ENCODE results near the gene INF2.
"Not testable (repeated sequence)": the region's sequence is repeated elsewhere in the genome, so short reads cannot be mapped to it uniquely, and the experiment has no call there.

The INF2 gene

DNA sequence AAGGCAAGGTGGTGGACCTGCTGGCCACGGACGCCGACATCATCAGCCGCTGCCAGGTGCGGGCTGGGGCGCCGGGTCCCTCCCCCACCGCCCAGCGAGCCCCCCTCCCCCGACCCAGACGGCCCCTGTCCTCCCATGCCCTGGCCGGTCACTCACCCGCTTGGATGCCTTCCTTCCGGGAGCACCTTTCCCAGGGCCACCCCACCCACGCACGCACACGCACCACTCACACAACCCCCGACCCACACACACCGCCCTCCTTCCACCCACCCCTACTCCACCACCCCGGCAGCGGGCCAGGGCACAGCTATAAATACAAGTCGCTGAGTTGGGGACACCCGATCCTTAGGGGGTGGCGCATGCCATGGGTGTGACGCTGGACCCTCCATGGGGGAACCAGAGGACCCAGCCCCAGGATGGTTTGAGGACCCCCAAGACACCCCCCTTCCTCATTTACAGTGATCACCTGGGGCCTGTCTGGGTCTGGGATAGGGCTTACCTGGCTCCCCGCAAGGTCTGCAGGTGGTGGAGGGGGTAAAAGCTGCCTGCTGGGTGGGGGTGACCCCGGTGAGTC is 35.1 kb downstream of the INF2 start:
- peak in 1 of 2 experiments; percentile 24 for DNase-seq

DNA sequence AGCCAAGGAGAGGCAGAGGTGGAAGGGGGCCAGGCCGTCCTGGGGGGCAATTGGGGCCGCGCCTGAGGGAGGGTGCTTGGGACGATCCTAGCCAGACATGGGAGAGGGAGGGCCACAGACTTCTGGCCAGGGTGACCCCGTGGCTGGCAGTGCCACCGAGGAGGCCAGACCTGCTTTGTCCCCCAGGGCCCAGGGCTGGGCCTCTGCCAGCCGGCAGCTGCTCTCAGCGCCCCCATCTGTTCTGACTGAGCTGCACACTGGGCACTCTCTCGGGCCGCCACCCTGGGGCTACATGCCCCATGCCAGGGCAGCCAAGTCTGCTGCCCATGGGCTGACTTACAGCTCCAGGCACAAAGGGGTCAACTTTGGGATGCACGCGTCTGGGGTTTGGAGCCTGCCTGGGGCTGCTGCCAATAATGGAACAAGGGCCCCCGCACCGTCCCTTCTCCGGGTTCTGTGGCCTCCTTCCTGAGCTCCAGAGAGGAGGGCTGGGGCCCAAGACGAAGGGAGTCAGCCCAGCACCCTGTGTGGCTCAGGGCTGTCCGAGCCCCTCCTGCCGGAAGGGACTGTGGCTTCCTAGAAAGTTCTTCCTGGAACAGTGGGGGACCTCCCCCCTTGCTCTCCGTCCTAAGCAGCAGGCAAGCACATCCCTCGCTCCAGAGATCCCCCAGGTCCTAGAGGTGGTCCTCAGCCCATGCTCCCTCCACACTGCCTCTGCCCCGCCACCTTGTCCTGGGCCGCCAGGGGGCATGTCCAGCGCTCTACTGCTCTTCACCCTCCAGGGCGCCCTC is 35.8 kb downstream of the INF2 start:
- no peak for DNase-seq

DNA sequence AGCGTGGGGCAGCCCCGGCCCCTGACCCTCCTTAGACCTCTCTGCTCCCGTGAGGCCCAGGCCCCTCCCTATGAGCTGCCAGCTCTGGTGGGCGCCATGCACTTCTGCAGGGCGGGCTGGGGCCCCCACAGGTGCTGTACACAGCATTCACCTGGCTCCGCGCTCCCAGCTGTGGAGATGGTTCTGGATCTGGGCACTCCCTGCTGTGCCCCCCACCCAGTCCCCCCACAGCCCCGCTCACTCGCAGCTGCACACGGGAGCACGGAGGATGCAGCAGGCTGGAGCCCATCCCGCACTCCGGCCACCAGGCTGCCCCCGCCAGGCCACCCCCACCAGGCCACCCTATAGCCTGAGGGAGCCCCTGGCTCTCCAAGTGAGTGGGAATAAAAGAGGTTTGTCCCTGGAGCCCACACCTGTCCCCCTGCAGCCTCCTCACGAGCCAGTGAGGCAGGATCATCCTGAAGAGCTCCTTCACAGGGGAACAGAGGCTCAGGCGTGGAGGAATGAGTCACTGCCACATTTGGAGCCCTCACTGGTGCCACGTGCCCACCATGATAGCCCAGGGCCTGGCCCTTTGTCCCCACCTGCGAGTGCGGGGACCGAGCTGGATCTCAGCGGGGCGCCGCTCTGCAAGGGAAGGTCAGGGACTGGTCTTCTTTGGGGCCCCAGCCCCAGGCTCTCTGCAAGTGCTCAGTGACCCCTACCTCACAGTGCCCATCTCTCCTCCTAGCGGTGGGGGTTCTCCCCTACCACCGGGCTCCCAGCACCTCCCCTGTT is 36.5 kb downstream of the INF2 start:
- no peak for DNase-seq

DNA sequence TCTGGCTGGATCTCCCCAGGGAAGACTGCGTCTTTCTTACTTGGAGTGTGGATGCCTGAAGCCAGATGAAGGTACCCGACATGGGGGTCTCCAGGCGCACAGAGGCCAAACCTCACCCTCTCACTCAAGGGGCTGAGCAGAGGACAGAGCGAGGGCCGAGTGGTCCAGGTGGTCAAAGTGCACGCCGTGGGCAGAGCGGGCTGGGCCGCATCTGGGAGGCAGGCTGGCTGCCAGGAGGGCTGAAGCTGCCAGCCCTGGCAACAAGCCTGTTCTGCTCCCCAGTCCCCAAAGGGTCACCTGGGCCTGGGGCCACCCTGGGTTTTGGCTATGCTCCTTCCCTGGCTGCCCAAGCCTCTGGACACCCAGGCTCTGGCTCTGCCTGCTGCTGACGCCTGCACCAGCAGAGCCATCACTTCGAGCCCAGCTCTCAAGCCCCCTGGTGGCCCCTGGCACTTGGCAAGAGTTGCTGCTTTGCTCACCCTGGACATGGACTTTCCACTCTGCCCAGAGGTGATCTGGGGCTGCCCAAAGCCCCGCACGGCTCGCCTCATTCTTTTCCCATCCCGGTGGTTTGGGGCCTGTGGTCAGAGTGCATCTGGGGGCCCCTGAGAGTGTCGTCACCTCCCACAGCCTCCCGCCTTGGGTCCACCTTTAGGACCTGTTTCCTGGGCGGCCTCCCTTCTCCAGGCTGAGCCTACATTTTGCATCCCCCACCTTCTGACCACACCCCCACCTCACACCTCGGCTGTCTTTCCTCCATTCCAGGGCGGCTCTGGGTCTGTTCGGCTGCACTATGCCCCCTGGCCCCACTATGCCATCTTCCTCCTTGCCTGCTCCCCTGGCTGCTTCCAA is 37.4 kb downstream of the INF2 start:
- DNase-seq = no peak

DNA sequence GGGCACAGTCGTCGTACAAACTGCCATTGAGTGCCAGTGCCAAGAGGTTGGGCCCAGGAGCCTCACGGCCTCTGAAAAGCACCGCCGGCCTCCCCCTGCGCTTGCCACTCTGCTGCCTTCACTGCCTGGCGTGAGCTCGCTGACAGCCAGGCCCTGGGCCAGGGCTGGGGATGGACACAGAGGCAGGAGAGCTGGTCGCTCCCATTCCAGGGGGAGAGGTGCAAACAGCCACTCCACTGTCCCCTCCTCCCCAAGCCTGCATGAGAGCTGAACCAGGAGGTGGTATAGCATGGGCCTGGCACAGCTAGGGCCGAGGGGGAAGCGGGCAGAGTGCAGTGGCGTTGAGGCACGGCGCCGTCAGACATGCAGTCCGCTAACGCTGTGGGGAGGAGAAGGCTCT is 39.2 kb downstream of the INF2 start:
- DNase-seq = no peak

DNA sequence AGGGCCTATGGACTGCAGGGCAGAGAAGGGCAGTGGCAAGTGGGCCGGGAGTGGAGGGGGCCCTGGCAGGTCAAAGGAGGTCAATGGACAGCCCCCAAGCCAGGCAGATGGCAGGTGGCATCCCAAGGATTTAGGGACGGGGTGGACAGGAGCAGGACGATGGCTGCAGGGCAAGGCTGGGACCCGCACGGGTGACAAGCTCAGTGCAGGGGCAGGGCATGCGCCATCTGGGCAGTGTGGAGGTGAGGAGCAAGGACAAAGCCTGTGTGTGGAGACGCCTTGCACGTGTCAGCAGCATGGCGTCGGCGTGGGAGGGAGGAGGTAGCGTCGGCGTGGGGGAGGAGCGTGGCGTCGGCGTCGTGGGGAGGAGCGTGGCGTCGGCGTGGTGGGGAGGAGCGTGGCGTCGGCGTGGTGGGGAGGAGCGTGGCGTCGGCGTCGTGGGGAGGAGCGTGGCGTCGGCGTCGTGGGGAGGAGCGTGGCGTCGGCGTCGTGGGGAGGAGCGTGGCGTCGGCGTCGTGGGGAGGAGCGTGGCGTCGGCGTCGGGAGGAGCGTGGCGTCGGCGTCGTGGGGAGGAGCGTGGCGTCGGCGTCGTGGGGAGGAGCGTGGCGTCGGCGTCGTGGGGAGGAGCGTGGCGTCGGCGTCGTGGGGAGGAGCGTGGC is 39.9 kb downstream of the INF2 start:
- not testable (repeated sequence) for DNase-seq

DNA sequence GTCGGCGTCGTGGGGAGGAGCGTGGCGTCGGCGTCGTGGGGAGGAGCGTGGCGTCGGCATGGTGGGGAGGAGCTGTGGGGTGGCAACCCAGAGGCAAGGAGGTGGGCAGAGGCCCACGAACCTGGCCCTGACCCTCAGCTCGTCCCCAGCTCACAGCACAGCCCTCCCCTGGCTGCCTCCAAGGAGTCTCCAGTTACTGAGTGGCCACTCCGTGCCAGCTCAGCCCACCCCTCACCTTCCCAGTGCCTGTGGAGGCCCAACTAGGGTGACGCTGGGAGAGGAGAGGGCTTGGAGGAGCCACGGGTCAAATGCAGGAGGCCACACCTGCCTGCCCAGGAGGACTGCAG is 40.4 kb downstream of the INF2 start:
- no peak for DNase-seq

DNA sequence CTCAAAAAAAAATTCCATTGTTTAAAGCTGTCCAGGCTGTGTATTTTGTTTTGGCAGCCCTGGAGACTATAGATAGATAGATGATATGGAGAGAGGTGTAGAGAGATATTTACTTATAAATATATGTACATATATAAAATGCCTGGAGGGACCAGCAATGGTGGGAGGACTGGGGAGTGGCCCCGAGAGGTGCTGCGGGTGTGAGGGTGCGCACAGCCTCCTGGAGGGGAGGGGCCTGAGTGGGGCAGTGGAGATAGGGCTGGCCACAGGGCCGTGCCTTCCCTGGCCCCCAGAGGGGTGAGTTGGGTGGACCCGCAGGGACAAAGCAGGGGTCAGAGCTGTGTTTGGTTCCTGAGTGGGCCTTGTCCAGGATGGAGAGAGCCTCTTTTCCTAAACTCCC is 41.1 kb downstream of the INF2 start:
- no peak for DNase-seq

DNA sequence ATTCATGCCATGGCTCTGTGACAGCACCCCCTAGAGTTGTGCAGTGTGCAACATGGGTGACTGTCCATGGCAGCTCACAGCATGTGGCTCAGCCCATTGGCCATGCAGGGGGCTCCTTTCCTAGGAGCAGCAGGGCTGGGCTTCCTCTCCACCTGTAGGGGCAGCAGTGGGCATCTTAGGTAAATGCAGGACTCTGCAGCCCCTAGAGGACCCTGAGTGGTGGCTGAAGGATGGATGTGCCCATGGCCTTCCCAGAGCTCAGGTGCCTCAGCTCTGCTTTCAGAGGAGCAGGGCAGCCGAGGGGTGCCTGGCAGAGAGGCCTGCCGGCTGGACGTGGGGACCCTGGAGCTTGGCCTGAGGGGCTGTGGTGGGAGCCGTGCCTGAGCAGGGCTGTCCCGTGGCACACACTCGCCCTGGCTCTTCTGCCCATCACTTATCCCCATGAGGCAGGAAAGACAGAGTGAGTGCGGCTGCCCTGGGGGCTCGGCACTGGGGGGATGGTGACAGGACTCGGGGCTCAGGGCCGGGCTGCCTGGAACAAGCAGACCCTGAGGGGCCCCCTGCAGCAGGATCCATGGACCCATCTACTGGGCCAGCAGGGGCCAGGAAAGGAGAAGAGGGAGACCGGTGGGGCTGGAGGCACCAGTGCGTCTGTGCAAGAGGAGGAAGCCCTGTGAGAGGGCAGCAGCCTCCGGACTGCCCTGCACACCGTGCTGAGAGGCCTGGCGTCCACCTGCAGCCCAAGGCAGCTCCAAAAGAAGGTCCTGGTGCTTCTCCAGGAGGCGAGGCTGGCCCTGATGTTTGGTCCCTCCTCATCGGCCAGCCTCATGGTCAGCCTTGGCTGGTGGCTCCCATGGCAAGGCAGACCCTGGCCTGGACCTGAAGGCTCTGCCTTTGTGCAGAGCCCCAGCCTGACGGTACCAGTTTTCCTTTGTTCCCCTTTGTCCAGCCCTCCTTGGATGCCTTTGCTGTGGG is 42.2 kb downstream of the INF2 start:
- no peak for DNase-seq

DNA sequence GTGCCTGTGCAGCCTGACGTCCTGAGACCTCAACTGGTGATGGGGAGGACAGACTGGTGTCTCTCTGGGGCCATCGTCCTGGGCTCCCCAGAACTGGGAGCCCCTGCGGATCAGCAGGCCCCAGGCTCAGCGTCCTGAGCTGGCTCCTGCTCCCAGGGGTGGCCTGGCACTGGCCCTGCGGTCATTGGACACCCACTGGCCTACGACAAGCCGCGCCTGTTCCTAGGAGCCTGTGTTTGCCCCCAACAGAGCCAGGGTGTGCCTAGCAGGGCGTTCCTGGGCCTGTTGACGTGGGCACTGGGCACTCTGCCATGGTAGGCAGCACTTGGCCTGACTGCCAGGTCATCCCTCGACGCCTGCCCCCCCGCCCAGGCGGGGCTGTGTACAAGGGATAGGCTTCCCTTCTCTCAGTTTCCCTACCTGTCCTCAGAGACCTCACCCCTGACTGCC is 43.0 kb downstream of the INF2 start:
- DNase-seq = no peak

DNA sequence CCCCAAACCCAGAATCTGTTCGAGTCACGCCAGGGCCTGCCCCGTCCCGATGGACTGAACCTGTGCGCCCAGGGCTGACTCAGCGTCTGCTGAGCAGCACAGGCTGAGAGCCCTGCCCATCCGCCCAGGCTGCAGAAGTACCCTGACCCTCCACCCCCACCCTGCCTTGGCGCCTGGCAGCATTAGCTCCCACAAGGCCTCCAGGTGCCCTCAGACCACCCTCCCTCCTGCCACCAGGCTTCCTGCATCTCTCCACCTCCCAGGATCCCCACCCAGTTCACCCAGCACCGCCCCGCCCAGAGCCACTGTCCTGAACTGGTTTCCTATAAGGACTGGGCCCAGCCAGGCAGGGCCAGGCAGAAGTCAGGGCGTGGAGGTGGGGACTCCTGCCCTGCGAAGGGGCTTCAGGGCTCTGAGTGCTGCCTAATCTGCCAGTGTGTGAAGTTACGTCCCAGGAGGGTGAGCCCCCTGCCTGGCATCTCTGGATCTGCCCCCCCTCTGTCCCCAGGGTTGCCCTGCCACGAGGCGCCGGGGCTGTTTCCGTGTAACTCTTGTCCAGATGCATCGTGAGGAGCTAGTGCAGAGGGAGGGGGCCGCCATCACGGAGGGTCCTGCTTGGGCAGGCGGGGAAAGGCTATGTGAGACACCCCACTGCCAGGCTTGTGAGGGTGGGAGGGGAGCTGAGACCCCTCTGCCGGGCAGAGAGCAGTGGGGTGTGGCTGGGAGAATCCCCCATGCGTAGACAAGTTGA is 43.7 kb downstream of the INF2 start:
- DNase-seq = no peak

DNA sequence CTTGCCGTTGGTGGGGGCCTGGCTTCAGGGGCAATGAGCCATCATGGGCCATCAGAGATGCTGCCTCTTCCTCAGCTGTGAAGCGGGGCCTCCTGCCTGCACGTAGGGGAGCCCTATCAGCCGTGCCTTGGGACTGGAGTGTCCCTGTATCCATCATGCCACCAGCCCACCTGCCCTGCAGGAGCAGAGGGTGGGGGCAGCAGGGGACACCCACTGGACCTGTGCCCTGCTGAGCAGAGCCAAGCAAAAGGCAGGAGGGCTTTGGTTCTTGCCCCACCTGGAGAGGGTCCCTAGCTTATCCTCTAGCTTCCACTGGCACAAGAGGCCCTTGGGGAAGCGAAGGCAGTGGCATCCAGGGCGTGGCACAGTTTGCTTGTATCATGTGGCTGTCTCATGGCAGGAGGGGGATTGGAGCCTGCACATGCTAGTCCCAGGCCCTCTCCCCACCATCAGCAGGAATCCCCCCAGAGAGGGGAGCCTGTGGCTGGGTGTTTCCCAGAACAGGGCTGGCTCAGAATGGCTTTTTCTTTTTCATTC is 44.7 kb downstream of the INF2 start:
- DNase-seq = no peak

DNA sequence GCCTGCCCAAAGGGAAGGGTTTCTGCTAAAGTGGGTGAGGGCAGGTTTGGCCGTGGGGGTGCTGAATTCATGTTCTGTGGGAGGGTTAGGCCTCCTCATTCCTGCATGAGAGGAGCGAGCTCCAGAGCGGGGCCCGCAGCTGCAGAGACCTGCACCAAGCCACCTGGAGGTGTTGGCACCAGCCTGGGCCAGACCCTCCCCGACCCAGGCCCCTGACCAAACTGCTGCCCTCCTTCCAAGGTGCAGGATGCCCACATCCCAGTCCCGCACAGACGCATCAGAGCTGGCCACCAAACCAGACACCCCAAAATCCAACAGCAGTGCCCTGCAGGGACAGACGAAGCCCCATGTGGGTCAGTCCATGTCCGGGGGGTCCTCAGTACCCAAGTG is 45.2 kb downstream of the INF2 start:
- no peak for DNase-seq

DNA sequence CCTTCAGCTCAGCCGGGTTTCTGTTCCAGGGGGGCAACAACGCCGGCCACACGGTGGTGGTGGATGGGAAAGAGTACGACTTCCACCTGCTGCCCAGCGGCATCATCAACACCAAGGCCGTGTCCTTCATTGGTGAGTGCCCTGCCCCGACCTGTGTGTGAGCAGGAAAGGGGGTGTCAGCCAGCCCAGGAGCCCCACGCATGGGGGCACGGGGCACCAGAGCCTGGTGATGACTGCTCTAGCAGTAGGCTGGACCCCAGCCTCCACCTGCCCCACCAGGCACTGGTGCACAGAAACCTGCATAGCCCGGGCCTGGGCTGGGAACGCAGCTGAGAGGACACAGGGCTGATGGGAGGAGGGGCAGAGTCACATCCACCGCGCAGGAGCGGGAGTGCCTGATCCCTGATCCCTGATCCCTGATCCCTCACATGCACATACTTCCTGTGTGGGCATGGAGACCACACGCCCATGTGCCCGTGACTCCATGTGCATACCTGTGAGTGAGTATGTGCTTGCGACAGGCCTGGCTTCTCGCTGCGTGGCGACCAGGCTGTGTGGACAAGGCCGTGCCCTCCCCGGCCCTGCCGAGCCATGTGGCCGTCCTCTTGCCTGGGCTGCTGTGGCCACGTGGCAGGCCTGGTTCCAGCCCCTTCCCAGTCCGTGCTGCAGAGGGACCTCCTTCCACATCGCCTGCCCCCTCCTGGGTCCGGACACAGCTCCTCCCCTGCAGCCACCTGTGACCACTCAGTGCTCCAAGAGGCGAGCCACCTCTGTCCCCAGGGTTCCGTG is 45.8 kb downstream of the INF2 start:
- DNase-seq = no peak

DNA sequence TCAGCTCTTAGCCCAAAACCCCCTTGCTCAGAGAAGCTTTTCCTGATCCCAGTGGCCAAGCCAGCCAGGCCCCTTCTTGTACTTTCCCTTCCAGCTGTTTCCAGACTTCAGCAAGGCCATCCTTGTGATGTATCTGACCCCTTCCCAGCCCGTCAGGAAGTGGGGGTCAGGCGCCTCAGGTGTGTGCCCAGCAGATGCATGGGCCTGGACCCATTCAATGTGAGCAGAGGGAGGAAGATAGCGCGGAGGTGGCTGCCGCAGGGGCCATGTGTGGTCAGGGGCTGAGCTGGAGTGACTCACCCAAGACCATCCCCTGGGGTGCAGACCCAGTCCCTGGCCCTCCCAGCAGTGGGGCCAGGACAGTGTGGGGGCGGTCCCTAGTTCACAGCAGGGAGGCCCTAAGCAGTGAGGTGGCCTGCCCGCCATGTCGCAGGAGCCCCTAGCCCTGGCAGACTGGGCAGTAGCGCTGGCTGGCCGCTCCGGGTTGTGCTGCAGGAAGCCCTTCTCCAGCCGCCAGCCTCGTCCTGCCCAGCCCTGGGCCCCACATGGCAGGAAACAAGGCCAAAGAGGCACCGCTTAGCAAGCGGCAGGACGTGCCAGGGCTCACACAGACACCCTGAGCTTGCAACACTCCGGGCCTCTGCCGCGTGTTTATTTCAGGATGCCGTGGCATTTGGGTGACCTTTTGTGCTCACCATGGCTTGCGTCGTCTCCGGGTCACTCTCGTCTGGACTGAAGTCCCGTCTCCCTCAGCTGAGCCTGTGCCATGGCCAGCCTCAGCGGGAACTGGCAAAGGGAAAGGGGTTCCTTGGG is 46.6 kb downstream of the INF2 start:
- DNase-seq = no peak

DNA sequence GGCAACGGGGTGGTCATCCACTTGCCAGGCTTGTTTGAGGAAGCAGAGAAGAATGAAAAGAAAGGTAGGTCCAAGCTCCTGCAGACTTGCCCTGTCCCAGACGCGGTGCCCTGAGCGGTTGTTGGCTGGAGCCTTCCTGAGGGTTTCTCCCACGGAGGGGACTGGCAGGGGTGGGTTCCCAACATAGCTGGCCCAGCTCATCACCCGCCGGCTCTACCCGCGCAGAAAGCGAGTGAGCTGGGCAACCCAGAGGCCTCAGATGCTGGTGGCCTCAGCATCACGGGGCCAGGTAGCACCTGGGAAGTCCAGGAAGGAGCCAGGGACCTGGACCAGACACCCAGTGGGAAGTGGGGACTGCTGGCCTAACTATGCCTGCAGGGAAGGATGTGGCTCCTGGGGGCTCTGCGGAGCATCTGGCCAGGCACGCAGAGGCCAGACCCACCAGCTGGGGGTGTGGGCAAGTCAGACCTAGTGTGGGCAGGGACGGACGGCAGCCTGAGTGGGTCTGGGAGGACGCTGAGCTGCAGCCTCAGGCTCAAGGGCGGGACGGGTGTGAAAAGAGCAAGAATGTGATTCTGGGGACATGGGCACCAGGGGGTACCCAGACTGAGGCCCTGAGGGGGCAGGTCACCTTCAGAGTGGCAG is 49.1 kb downstream of the INF2 start:
- no peak for DNase-seq

DNA sequence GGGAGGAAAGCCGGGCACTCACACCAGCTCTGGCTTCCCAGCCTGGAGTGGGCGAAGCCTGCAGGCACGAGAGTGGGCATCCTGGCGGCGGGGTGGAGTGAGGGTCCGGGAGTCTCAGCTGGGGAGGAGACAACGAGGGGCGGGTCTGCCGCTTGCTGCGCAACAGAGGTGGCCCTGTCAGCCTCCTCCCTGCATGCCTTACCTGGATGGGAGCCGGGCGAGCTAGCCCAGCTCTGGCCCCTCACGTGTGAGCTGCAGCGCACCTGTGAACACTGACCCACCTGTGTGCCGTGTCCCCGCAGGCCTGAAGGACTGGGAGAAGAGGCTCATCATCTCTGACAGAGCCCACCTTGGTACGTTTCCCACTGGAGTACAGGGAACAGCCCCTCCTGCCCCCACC is 49.6 kb downstream of the INF2 start:
- no peak for DNase-seq
